Stomach (tissue), 4 donors: ENCODE measurements around the gene RASSF10.

Experiments
- CTCF ChIP-seq, 7 experiments: fragments of 450-650 bp in 4 of 7; fragments of 200-600 bp in 3 of 7; sonication (generic) in 3 of 7; IDR thresholded peaks; one replicate each; pipeline ENCODE4 v1.5.1; 2016 to 2019; ENCODE audit warnings: antibody characterized with exemption in 7 of 7, control low read depth in 2 of 7, mild to moderate bottlenecking in 1 of 7
- EP300 ChIP-seq: sonication (generic); formaldehyde crosslinking; IDR thresholded peaks from one replicate; pipeline ENCODE4 v1.6.1; 2017; ENCODE audit warnings: antibody characterized with exemption
- POLR2A ChIP-seq, 4 donors: fragments of 450-650 bp; IDR thresholded peaks; one replicate each; pipeline ENCODE4 v1.6.1; 2016; ENCODE audit warnings: antibody characterized with exemption in 4 of 4, control low read depth in 2 of 4, mild to moderate bottlenecking in 1 of 4, moderate library complexity in 1 of 4
- POLR2AphosphoS5 ChIP-seq, 3 donors: sonication (generic); formaldehyde crosslinking; IDR thresholded peaks; one replicate each; pipeline ENCODE4 v1.6.1; 2016; ENCODE audit warnings: antibody characterized with exemption in 3 of 3

GRCh38 chr11:13007182-13008060, 1.7 kb upstream of the RASSF10 start:
- TF ChIP-seq POLR2A (IDR thresholded peaks at IDR 0.05): no peak
- no peak for TF ChIP-seq CTCF (IDR thresholded peaks at IDR 0.05)
- no peak for TF ChIP-seq POLR2AphosphoS5 (IDR thresholded peaks at IDR 0.05)
- no peak for TF ChIP-seq EP300
